GM13976 (cell line): ENCODE results near the gene TRIL.

Experiments used
- DNase-seq: peaks from one replicate; pipeline ENCODE4 v3.0.0; 2012; ENCODE audit warnings: low spot score
- in situ Hi-C: fragments of 300-500 bp; cut with MboI; formaldehyde crosslinking; loops from one replicate; pipeline ENCODE4 v1.12.0; 2022; ENCODE audit warnings: low sequenced_read_pairs, mixed read lengths, inconsistent platforms; ENCODE audit not compliant: unreplicated experiment
- TF ChIP-seq, protein P1 (sequence below): IDR thresholded peaks from 2 replicates; pipeline ENCODE4 v1.5.1; 2012; ENCODE audit warnings: borderline replicate concordance, mild to moderate bottlenecking; ENCODE audit not compliant: insufficient read depth; ENCODE audit errors: extremely low read depth, missing control alignments, control extremely low read depth

The TRIL gene

DNA sequence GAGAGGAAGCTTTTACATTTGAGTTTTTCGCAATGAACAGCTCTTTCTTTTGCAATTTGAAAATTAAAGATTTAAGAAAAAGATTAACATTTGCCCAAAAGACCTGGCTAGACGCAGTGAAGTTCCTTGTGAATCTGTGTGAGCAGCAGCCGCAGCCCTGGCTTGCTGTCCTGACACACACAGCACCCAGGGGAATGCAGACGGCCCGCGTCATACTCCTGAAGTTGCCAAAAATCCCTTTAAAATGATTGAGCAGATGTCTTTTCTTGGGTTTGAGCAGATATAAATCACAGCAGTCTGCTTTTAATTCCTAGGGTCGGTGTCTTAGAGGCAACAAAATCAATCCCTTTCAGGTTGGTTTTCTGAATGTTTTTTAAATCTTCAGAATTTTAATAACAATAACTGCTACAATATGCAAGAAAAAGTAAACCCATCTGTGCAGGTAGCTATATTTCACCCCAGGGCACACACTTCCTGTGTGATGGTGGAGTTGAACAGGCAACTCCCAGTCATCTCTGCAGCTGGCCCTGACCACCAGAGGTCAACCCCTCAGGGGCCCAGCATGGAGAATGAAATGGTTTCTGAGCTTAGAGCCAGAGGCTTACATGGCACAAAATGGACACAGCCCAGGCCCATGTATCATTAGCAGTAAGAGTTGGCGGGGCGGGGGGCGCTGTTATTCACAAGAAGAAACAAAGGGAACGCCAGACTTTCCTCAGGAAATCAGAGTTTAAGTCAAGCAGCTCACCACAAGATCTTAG lies 32.2 kb upstream of the TRIL start:
- DNase-seq, result no peak
- TF ChIP-seq, protein P1, sequence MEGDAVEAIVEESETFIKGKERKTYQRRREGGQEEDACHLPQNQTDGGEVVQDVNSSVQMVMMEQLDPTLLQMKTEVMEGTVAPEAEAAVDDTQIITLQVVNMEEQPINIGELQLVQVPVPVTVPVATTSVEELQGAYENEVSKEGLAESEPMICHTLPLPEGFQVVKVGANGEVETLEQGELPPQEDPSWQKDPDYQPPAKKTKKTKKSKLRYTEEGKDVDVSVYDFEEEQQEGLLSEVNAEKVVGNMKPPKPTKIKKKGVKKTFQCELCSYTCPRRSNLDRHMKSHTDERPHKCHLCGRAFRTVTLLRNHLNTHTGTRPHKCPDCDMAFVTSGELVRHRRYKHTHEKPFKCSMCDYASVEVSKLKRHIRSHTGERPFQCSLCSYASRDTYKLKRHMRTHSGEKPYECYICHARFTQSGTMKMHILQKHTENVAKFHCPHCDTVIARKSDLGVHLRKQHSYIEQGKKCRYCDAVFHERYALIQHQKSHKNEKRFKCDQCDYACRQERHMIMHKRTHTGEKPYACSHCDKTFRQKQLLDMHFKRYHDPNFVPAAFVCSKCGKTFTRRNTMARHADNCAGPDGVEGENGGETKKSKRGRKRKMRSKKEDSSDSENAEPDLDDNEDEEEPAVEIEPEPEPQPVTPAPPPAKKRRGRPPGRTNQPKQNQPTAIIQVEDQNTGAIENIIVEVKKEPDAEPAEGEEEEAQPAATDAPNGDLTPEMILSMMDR, result no peak
- in situ Hi-C loops, result no loop called here

- no peak for DNase-seq
- in situ Hi-C loops, result no loop called here
- TF ChIP-seq, protein P1, result no peak
Measured at GRCh38 chr7:28989211-28989980, 31.3 kb upstream of the TRIL start.

GRCh38 chr7:28988810-28989209 lies 30.7 kb upstream of the TRIL start:
- TF ChIP-seq, protein P1, result no peak
- no peak for DNase-seq
- in situ Hi-C loops, result no loop called here

- DNase-seq, result no peak
- TF ChIP-seq, protein P1, result no peak
- in situ Hi-C loops, result no loop called here
Measured at GRCh38 chr7:28988091-28988490, 30.0 kb upstream of the TRIL start.

GRCh38 chr7:28986765-28987110 lies 28.6 kb upstream of the TRIL start:
- no peak for DNase-seq
- TF ChIP-seq, protein P1, result no peak
- in situ Hi-C loops, result no loop called here

DNA sequence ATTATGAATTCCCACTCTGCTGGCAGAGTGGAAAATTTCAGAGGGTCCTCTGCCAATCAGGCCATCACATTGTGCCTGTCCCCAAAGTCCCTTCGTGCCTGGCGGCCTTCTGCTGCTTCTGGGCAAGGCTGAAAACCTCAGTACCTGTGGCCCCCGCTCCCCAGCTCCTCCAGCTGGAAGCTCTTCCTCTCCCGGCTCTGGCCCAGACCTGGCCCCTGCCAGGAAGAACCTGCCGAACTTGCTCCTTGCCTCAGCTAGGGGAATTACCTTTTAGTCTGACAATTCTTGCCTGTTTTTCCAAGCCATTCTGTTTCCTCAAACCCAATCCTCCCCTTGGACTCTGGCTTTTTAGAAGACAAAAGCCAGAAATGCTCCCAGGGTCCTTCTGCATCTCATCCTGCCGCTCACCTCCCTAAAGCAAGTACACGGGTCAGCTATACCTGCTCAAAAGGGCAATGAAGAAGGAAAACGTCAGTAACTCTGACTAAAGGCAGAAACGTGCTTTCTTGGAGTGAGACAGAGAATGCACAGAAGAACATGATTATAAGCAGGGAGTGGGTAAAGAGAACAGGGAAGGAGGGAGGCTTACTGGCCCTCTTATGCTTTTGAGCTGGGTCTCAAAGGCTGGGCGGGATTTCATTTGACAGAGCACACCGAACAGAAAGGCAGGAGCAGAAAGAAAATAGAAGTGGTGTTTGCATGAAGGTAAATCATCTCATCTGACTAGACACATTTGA lies 28.1 kb upstream of the TRIL start:
- DNase-seq, result no peak
- in situ Hi-C loops, result no loop called here
- TF ChIP-seq, protein P1, result no peak
